Suprapubic skin (tissue), 3 donors: ENCODE data around the gene FAM236B.
"Not testable (repeated sequence)": the region's sequence is repeated elsewhere in the genome, so short reads cannot be mapped to it uniquely, and the experiment has no call there.

Source experiments
- POLR2A ChIP-seq, 2 donors: fragments of 450-650 bp; IDR thresholded peaks; one replicate each; pipeline ENCODE4 v1.6.1; 2017; ENCODE audit warnings: antibody characterized with exemption in 2 of 2, mild to moderate bottlenecking in 2 of 2, moderate library complexity in 2 of 2
- TF ChIP-seq, protein P1 (sequence below), 2 donors: fragments of 200-600 bp in 1 of 2; fragments of 450-650 bp in 1 of 2; sonication (generic) in 1 of 2; IDR thresholded peaks; one replicate each; pipeline ENCODE4 v1.5.1; 2016 to 2019; ENCODE audit warnings: antibody characterized with exemption in 2 of 2, mild to moderate bottlenecking in 1 of 2, moderate library complexity in 1 of 2

- TF ChIP-seq, protein P1, sequence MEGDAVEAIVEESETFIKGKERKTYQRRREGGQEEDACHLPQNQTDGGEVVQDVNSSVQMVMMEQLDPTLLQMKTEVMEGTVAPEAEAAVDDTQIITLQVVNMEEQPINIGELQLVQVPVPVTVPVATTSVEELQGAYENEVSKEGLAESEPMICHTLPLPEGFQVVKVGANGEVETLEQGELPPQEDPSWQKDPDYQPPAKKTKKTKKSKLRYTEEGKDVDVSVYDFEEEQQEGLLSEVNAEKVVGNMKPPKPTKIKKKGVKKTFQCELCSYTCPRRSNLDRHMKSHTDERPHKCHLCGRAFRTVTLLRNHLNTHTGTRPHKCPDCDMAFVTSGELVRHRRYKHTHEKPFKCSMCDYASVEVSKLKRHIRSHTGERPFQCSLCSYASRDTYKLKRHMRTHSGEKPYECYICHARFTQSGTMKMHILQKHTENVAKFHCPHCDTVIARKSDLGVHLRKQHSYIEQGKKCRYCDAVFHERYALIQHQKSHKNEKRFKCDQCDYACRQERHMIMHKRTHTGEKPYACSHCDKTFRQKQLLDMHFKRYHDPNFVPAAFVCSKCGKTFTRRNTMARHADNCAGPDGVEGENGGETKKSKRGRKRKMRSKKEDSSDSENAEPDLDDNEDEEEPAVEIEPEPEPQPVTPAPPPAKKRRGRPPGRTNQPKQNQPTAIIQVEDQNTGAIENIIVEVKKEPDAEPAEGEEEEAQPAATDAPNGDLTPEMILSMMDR (IDR thresholded peaks at IDR 0.05), result not testable (repeated sequence)
- TF ChIP-seq POLR2A (IDR thresholded peaks at IDR 0.05), result not testable (repeated sequence)
Measured at GRCh38 chrX:72808110-72808509, 25.6 kb upstream of the FAM236B start, which contains the start of gene FAM236D.
